ENCODE measurements around the gene KIF5C.

The KIF5C gene

GRCh38 chr2:149068225-149068995, 193.4 kb downstream of the KIF5C start:
- H3K27me3 ChIP-seq (ENCODE audit: control insufficient read depth in 5 of 5, insufficient read depth in 4 of 5, low read length in 5 of 5), result no peaks in the 10 kb centered on the region
- peaks cover 0 to 4% (median 0%) of the 10 kb centered on the region in 5 donors for H3K4me1 ChIP-seq (ENCODE audit: control insufficient read depth in 5 of 5, insufficient read depth in 5 of 5, low read length in 5 of 5)
- H3K9ac ChIP-seq (ENCODE audit: low read length in 5 of 5), result no peak overlapping the region
- H3K4me3 ChIP-seq (ENCODE audit: low read depth in 1 of 5, low read length in 5 of 5), result no peak overlapping the region
- no peaks in the 10 kb centered on the region for H3K9me3 ChIP-seq (ENCODE audit: control insufficient read depth in 5 of 5, low read length in 5 of 5)
- H3K36me3 ChIP-seq (ENCODE audit: control insufficient read depth in 5 of 5, insufficient read depth in 5 of 5, low read length in 5 of 5), result no peaks in the 10 kb centered on the region
- H3K27ac ChIP-seq (ENCODE audit: low read depth, low read length), result no peak overlapping the region

- H3K4me1 ChIP-seq (ENCODE audit: control insufficient read depth in 5 of 5, insufficient read depth in 5 of 5, low read length in 5 of 5), result peaks cover 0 to 4% (median 0%) of the 10 kb centered on the region in 5 donors
- no peaks in the 10 kb centered on the region for H3K36me3 ChIP-seq (ENCODE audit: control insufficient read depth in 5 of 5, insufficient read depth in 5 of 5, low read length in 5 of 5)
- no peaks in the 10 kb centered on the region for H3K9me3 ChIP-seq (ENCODE audit: control insufficient read depth in 5 of 5, low read length in 5 of 5)
- H3K4me3 ChIP-seq (ENCODE audit: low read depth in 1 of 5, low read length in 5 of 5), result no peak overlapping the region
- H3K27me3 ChIP-seq (ENCODE audit: control insufficient read depth in 5 of 5, insufficient read depth in 4 of 5, low read length in 5 of 5), result no peaks in the 10 kb centered on the region
- no peak overlapping the region for H3K9ac ChIP-seq (ENCODE audit: low read length in 5 of 5)
- H3K27ac ChIP-seq (ENCODE audit: low read depth, low read length), result no peak overlapping the region
Measured at GRCh38 chr2:149068996-149069888, 194.2 kb downstream of the KIF5C start.

GRCh38 chr2:149070681-149071320, 195.8 kb downstream of the KIF5C start:
- no peaks in the 10 kb centered on the region for H3K9me3 ChIP-seq (ENCODE audit: control insufficient read depth in 5 of 5, low read length in 5 of 5)
- no peak overlapping the region for H3K4me3 ChIP-seq (ENCODE audit: low read depth in 1 of 5, low read length in 5 of 5)
- H3K4me1 ChIP-seq (ENCODE audit: control insufficient read depth in 5 of 5, insufficient read depth in 5 of 5, low read length in 5 of 5), result peaks cover 0 to under 1% (median 0%) of the 10 kb centered on the region in 5 donors
- H3K9ac ChIP-seq (ENCODE audit: low read length in 5 of 5), result no peak overlapping the region
- H3K36me3 ChIP-seq (ENCODE audit: control insufficient read depth in 5 of 5, insufficient read depth in 5 of 5, low read length in 5 of 5), result no peaks in the 10 kb centered on the region
- H3K27ac ChIP-seq (ENCODE audit: low read depth, low read length), result no peak overlapping the region
- no peaks in the 10 kb centered on the region for H3K27me3 ChIP-seq (ENCODE audit: control insufficient read depth in 5 of 5, insufficient read depth in 4 of 5, low read length in 5 of 5)

GRCh38 chr2:149075105-149075504, 200.1 kb downstream of the KIF5C start:
- no peaks in the 10 kb centered on the region for H3K9me3 ChIP-seq (ENCODE audit: control insufficient read depth in 5 of 5, low read length in 5 of 5)
- H3K9ac ChIP-seq (ENCODE audit: low read length in 5 of 5), result no peak overlapping the region
- no peaks in the 10 kb centered on the region for H3K36me3 ChIP-seq (ENCODE audit: control insufficient read depth in 5 of 5, insufficient read depth in 5 of 5, low read length in 5 of 5)
- no peak overlapping the region for H3K4me3 ChIP-seq (ENCODE audit: low read depth in 1 of 5, low read length in 5 of 5)
- H3K27ac ChIP-seq (ENCODE audit: low read depth, low read length), result no peak overlapping the region
- H3K4me1 ChIP-seq (ENCODE audit: control insufficient read depth in 5 of 5, insufficient read depth in 5 of 5, low read length in 5 of 5), result peaks cover 0 to 3% (median 0%) of the 10 kb centered on the region in 5 donors
- peaks cover 0 to 3% (median 0%) of the 10 kb centered on the region in 5 donors for H3K27me3 ChIP-seq (ENCODE audit: control insufficient read depth in 5 of 5, insufficient read depth in 4 of 5, low read length in 5 of 5)

- Histone ChIP-seq H3K9me3 (ENCODE audit: control insufficient read depth in 5 of 5, low read length in 5 of 5) (no peaks in the 10 kb centered on the region), H3K4me3 (ENCODE audit: low read depth in 1 of 5, low read length in 5 of 5) (no peak overlapping the region)
Measured at GRCh38 chr2:149075853-149076252, 200.8 kb downstream of the KIF5C start.

More at GRCh38 chr2:149075853-149076252, 200.8 kb downstream of the KIF5C start:
- Histone ChIP-seq H3K9ac (ENCODE audit: low read length in 5 of 5) (no peak overlapping the region), H3K4me1 (ENCODE audit: control insufficient read depth in 5 of 5, insufficient read depth in 5 of 5, low read length in 5 of 5) (peaks cover 0 to 3% (median 0%) of the 10 kb centered on the region in 5 donors), H3K27me3 (ENCODE audit: control insufficient read depth in 5 of 5, insufficient read depth in 4 of 5, low read length in 5 of 5) (peaks cover 0 to 3% (median 0%) of the 10 kb centered on the region in 5 donors), H3K27ac (ENCODE audit: low read depth, low read length) (no peak overlapping the region), H3K36me3 (ENCODE audit: control insufficient read depth in 5 of 5, insufficient read depth in 5 of 5, low read length in 5 of 5) (no peaks in the 10 kb centered on the region)

All from subcutaneous abdominal adipose tissue (tissue), 5 donors.